ENCODE data around the gene TFCP2L1.

- TF ChIP-seq CTCF (IDR thresholded peaks at IDR 0.05; ENCODE audit: extremely low read depth in 1 of 2, insufficient read depth in 1 of 2, low read depth in 1 of 2, low read length in 2 of 2) (no peak), POLR2A (IDR thresholded peaks at IDR 0.05; ENCODE audit: low read depth, low read length) (no peak), POLR2AphosphoS5 (IDR thresholded peaks at IDR 0.05; ENCODE audit: insufficient read depth, low read depth, low read length) (no peak), EZH2 (IDR thresholded peaks at IDR 0.05; ENCODE audit: borderline replicate concordance, low read depth, low read length, severe bottlenecking) (no peak), GATA2 (IDR thresholded peaks at IDR 0.05; ENCODE audit: insufficient read depth, insufficient read length, low read depth, low read length) (no peak)
- TF ChIP-seq, protein P1, sequence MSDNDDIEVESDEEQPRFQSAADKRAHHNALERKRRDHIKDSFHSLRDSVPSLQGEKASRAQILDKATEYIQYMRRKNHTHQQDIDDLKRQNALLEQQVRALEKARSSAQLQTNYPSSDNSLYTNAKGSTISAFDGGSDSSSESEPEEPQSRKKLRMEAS (IDR thresholded peaks at IDR 0.05; ENCODE audit: insufficient read depth, insufficient read length) = no peak
These were observed 56.5 kb downstream of the TFCP2L1 start for GRCh38 chr2:121228521-121228920.

All from endothelial cell of umbilical vein (primary cell).